ENCODE results near the gene ESYT1.

- TF ChIP-seq, protein P1, sequence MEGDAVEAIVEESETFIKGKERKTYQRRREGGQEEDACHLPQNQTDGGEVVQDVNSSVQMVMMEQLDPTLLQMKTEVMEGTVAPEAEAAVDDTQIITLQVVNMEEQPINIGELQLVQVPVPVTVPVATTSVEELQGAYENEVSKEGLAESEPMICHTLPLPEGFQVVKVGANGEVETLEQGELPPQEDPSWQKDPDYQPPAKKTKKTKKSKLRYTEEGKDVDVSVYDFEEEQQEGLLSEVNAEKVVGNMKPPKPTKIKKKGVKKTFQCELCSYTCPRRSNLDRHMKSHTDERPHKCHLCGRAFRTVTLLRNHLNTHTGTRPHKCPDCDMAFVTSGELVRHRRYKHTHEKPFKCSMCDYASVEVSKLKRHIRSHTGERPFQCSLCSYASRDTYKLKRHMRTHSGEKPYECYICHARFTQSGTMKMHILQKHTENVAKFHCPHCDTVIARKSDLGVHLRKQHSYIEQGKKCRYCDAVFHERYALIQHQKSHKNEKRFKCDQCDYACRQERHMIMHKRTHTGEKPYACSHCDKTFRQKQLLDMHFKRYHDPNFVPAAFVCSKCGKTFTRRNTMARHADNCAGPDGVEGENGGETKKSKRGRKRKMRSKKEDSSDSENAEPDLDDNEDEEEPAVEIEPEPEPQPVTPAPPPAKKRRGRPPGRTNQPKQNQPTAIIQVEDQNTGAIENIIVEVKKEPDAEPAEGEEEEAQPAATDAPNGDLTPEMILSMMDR (IDR thresholded peaks at IDR 0.05; ENCODE audit: insufficient read depth, low read length): no peak
- TF ChIP-seq REST (IDR thresholded peaks at IDR 0.05; ENCODE audit: insufficient replicate concordance, low read depth) (no peak), GABPA (IDR thresholded peaks at IDR 0.05; ENCODE audit: low read depth) (no peak)
Measured at GRCh38 chr12:56130876-56131275, 2.8 kb downstream of the ESYT1 start.

Measured in HL-60 (cell line).